DMS114 treated with DMSO at 0.1 percent for 48 hours (cell line): ENCODE results near the gene ZNF787.
"Not testable (repeated sequence)": the region's sequence is repeated elsewhere in the genome, so short reads cannot be mapped to it uniquely, and the experiment has no call there.

Source experiments
- DNase-seq: peaks from one replicate; lab custom pipeline; 2025; ENCODE audit not compliant: unreplicated experiment; lab: John Stamatoyannopoulos, UW

The ZNF787 gene

GRCh38 chr19:56121180-56122167 is at the start of gene ZNF787:
Gene ZNF787, minus strand, starts transcription at chr19:56121295. Its CDS starts 18,078 bp downstream, at chr19:56103217.
- peak; percentile 91 for DNase-seq

- DNase-seq: no peak
These were observed 49.2 kb upstream of the ZNF787 start for GRCh38 chr19:56170261-56170660.

- no peak for DNase-seq
These were observed 46.0 kb upstream of the ZNF787 start for GRCh38 chr19:56167064-56167578.

- DNase-seq: no peak
These were observed 42.0 kb upstream of the ZNF787 start for GRCh38 chr19:56163097-56163496.

GRCh38 chr19:56162258-56162657 is 41.2 kb upstream of the ZNF787 start:
- DNase-seq: no peak

- DNase-seq: no peak
These were observed 40.4 kb upstream of the ZNF787 start for GRCh38 chr19:56161534-56161933.

- DNase-seq: no peak
These were observed 38.7 kb upstream of the ZNF787 start for GRCh38 chr19:56159622-56160271.

GRCh38 chr19:56159009-56159559 is 38.0 kb upstream of the ZNF787 start:
- DNase-seq: no peak

GRCh38 chr19:56158170-56158757 is 37.2 kb upstream of the ZNF787 start:
- DNase-seq: no peak

GRCh38 chr19:56156768-56157167 is 35.7 kb upstream of the ZNF787 start:
- no peak for DNase-seq

- no peak for DNase-seq
These were observed 34.1 kb upstream of the ZNF787 start for GRCh38 chr19:56155124-56155687.

- DNase-seq: no peak
These were observed 32.4 kb upstream of the ZNF787 start for GRCh38 chr19:56153507-56153906.

- no peak for DNase-seq
These were observed 31.5 kb upstream of the ZNF787 start for GRCh38 chr19:56152644-56153043.

GRCh38 chr19:56150358-56150757 is 29.3 kb upstream of the ZNF787 start:
- DNase-seq: no peak

- DNase-seq: no peak
These were observed 28.6 kb upstream of the ZNF787 start for GRCh38 chr19:56149656-56150038.

GRCh38 chr19:56148955-56149655 is 28.0 kb upstream of the ZNF787 start:
- DNase-seq: not testable (repeated sequence)

GRCh38 chr19:56148096-56148495 is 27.0 kb upstream of the ZNF787 start:
- no peak for DNase-seq

- DNase-seq: no peak
These were observed 26.2 kb upstream of the ZNF787 start for GRCh38 chr19:56147307-56147706.

GRCh38 chr19:56146904-56147303 is 25.8 kb upstream of the ZNF787 start:
- no peak for DNase-seq

GRCh38 chr19:56145698-56146097 is 24.6 kb upstream of the ZNF787 start:
- no peak for DNase-seq
